Osteoblast (primary cell): ENCODE measurements around the gene ZNF729. TPM values are rescaled to one million over a fixed set of nuclear protein-coding genes. Genes with fewer than 3 reads are reported as not detected.

Experiments used
- DNase-seq: peaks from one replicate; pipeline ENCODE4 v3.0.0; 2011; ENCODE audit warnings: low spot score, mixed read lengths; ENCODE audit not compliant: insufficient read length; ENCODE audit errors: missing footprints
- H2AFZ ChIP-seq: 2 replicates; pipeline ENCODE4 v1.6.0; 2011; ENCODE audit warnings: mild to moderate bottlenecking, low read length
- H3K27ac ChIP-seq: 2 replicates; pipeline ENCODE4 v1.5.1; 2011; ENCODE audit warnings: mild to moderate bottlenecking, low read depth, low read length, moderate library complexity
- H3K27me3 ChIP-seq: 2 replicates; pipeline ENCODE4 v1.6.0; 2012; ENCODE audit warnings: mild to moderate bottlenecking, control low read depth, inconsistent platforms, low read length, moderate library complexity; ENCODE audit not compliant: insufficient read depth
- H3K36me3 ChIP-seq: 2 replicates; pipeline ENCODE4 v1.5.1; 2011; ENCODE audit warnings: mild to moderate bottlenecking, low read length, control low read depth, moderate library complexity; ENCODE audit not compliant: insufficient read depth
- H3K4me1 ChIP-seq: 2 replicates; pipeline ENCODE4 v1.5.1; 2011; ENCODE audit warnings: mild to moderate bottlenecking, low read length, control low read depth, moderate library complexity; ENCODE audit not compliant: insufficient read depth
- H3K4me2 ChIP-seq: 2 replicates; pipeline ENCODE4 v1.6.0; 2011; ENCODE audit warnings: mild to moderate bottlenecking, low read length; ENCODE audit not compliant: insufficient read depth
- H3K4me3 ChIP-seq: fragments of 200-600 bp; sonication (generic); 3 replicates; pipeline ENCODE4 v1.5.1; 2012; ENCODE audit warnings: mild to moderate bottlenecking, low read length, inconsistent platforms; ENCODE audit not compliant: insufficient read depth
- H3K79me2 ChIP-seq: 2 replicates; pipeline ENCODE4 v1.6.0; 2012; ENCODE audit warnings: mild to moderate bottlenecking, low read length, control low read depth, inconsistent platforms; ENCODE audit not compliant: insufficient read depth
- H3K9me3 ChIP-seq: 2 replicates; pipeline ENCODE4 v1.5.1; 2011; ENCODE audit warnings: low read depth, low read length, control low read depth
- H4K20me1 ChIP-seq: 2 replicates; pipeline ENCODE4 v1.6.0; 2012; ENCODE audit warnings: mild to moderate bottlenecking, low read length, control low read depth; ENCODE audit not compliant: insufficient read depth
- total RNA-seq: library from RNA; depleted of rRNA; stranded (reverse); fragments of >200 nt; gene quantifications from 2 replicates; pipeline ENCODE4 v1.2.3, GENCODE V29; 2012
- TF ChIP-seq, protein P1 (sequence below): IDR thresholded peaks from 2 replicates; pipeline ENCODE4 v1.5.1; 2011; ENCODE audit warnings: mild to moderate bottlenecking, low read depth, low read length, moderate library complexity; ENCODE audit errors: extremely low read depth

The ZNF729 gene
- total RNA-seq, 1 donor: not detected

DNA sequence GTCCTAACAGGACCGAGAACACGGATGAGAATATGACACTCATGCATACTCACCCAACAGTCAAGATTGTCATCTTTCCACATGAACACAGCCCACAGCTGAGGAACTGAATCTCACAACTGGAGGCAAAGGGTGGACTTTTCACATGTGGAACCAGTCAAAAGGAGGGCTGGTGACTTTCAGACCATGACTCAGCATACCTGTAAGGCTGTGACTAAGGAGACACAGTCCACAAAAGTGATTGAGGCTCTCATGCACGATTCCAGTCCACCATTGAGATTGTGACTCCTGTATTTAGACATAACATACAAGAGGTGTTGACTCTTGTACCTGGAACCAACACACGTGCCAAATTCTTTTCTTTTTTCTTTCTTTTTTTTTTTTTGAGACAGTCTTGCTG lies 40.0 kb downstream of the ZNF729 start:
- Histone ChIP-seq H3K27ac (no peak overlapping the region), H3K4me3 (no peak overlapping the region), H3K4me2 (no peak overlapping the region), H3K27me3 (no peaks in the 10 kb centered on the region), H4K20me1 (no peaks in the 10 kb centered on the region), H3K79me2 (no peaks in the 10 kb centered on the region), H3K4me1 (no peaks in the 10 kb centered on the region), H3K9me3 (no peaks in the 10 kb centered on the region), H2AFZ (no peak overlapping the region), H3K36me3 (no peaks in the 10 kb centered on the region)
- TF ChIP-seq, protein P1, sequence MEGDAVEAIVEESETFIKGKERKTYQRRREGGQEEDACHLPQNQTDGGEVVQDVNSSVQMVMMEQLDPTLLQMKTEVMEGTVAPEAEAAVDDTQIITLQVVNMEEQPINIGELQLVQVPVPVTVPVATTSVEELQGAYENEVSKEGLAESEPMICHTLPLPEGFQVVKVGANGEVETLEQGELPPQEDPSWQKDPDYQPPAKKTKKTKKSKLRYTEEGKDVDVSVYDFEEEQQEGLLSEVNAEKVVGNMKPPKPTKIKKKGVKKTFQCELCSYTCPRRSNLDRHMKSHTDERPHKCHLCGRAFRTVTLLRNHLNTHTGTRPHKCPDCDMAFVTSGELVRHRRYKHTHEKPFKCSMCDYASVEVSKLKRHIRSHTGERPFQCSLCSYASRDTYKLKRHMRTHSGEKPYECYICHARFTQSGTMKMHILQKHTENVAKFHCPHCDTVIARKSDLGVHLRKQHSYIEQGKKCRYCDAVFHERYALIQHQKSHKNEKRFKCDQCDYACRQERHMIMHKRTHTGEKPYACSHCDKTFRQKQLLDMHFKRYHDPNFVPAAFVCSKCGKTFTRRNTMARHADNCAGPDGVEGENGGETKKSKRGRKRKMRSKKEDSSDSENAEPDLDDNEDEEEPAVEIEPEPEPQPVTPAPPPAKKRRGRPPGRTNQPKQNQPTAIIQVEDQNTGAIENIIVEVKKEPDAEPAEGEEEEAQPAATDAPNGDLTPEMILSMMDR: no peak
- DNase-seq: no peak

- H3K36me3 ChIP-seq: no peaks in the 10 kb centered on the region
- H3K4me2 ChIP-seq: no peak overlapping the region
- H3K27ac ChIP-seq: no peak overlapping the region
- H3K4me3 ChIP-seq: no peak overlapping the region
- no peak for DNase-seq
- H3K79me2 ChIP-seq: no peaks in the 10 kb centered on the region
- H3K4me1 ChIP-seq: no peaks in the 10 kb centered on the region
- H3K27me3 ChIP-seq: no peaks in the 10 kb centered on the region
- H3K9me3 ChIP-seq: no peaks in the 10 kb centered on the region
- H4K20me1 ChIP-seq: no peaks in the 10 kb centered on the region
- TF ChIP-seq, protein P1: no peak
- no peak overlapping the region for H2AFZ ChIP-seq
These were observed 41.1 kb downstream of the ZNF729 start for GRCh38 chr19:22327321-22327720.

GRCh38 chr19:22331521-22331920 lies 45.3 kb downstream of the ZNF729 start:
- TF ChIP-seq, protein P1: no peak
- H3K4me3 ChIP-seq: no peak overlapping the region
- H3K79me2 ChIP-seq: no peaks in the 10 kb centered on the region

DNA sequence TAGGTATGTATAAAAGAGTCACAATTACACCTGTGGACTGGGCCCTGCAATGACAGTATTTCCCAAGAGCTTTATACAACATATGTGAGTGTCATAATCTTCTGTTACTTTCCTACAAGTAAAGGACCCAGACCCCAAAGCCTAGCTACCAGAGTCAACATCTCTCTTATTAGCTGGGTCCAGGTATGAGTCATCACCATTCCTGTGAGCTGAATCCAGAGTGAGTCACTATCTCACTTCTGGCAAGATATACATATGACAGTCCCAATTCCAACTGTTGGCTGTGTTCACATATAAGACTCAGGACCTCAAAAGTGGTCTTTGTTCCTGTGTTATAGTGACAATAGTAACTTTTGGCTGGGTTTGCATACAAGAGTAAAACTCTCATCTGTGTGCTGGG lies 46.7 kb downstream of the ZNF729 start:
- Histone ChIP-seq H3K4me3 (no peak overlapping the region), H3K36me3 (no peaks in the 10 kb centered on the region), H2AFZ (no peak overlapping the region), H3K9me3 (no peaks in the 10 kb centered on the region), H4K20me1 (no peaks in the 10 kb centered on the region), H3K4me1 (no peaks in the 10 kb centered on the region), H3K27ac (no peak overlapping the region), H3K27me3 (no peaks in the 10 kb centered on the region), H3K79me2 (no peaks in the 10 kb centered on the region), H3K4me2 (no peak overlapping the region)
- TF ChIP-seq, protein P1: no peak
- DNase-seq: no peak

More at GRCh38 chr19:22331521-22331920, 45.3 kb downstream of the ZNF729 start:
- no peak for DNase-seq
- Histone ChIP-seq H2AFZ (no peak overlapping the region), H3K4me2 (no peak overlapping the region), H3K4me1 (no peaks in the 10 kb centered on the region), H3K27me3 (no peaks in the 10 kb centered on the region), H3K36me3 (no peaks in the 10 kb centered on the region), H4K20me1 (no peaks in the 10 kb centered on the region), H3K27ac (no peak overlapping the region), H3K9me3 (no peaks in the 10 kb centered on the region)
